NT2/D1 (cell line): ENCODE data around the gene HOXC12.

ENCODE experiments used
- SUZ12 ChIP-seq: IDR thresholded peaks from 2 replicates; pipeline ENCODE4 v1.6.1; 2011; ENCODE audit not compliant: insufficient read length, insufficient read depth; ENCODE audit errors: extremely low read depth
- YY1 ChIP-seq: IDR thresholded peaks from 2 replicates; pipeline ENCODE4 v1.6.1; 2011; ENCODE audit not compliant: insufficient read length, insufficient read depth

DNA sequence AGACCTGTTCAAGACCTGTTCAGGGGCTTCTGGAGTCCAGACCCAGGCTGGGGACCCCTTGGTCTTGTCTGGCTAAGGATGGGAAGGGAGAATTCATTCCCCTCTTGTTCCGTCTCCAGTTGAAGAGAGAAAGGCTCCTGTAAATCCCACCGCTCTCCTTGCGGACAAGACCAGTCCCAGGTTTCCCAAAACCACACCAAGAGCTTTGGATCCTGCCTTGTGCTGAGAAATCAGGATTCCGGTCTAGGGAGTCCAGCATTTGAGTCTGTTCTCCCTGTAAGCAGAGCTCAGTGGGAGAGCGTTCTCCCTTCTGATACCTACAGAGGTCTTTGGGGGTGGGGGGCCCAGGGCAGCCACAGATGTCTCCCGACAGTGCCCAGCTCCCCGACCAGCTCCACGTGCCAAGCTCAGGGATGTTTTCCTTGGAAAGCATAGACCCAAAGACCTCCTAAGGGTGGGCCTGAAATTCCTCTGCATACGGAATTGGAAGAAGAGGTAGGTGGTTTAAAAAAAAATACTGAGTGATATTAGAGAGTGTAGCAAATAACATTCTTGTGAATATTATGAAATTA, 14.2 kb upstream of the HOXC12 start:
- TF ChIP-seq SUZ12 (no peak), YY1 (no peak)
